Liver (tissue), 9 donors: ENCODE results near the gene DENND4C. TPM values are rescaled to one million over a fixed set of nuclear protein-coding genes. Genes with fewer than 3 reads are reported as not detected.

Experiments used
- DNase-seq: peaks from one replicate; pipeline ENCODE4 v3.0.0-alpha.2; 2017; ENCODE audit warnings: low spot score
- H3K27ac ChIP-seq, 2 donors: one replicate each; pipeline ENCODE4 v1.7.0; 2013; ENCODE audit warnings: inconsistent platforms in 2 of 2, low read length in 2 of 2, control low read depth in 1 of 2, low read depth in 1 of 2, mild to moderate bottlenecking in 1 of 2
- H3K27me3 ChIP-seq, 4 donors: one replicate each; pipeline versions ENCODE4 v1.6.1 to v1.7.0; 2013; ENCODE audit warnings: low read length in 3 of 4, inconsistent platforms in 1 of 4, mild to moderate bottlenecking in 1 of 4, moderate library complexity in 1 of 4; ENCODE audit not compliant: control insufficient read depth in 4 of 4, insufficient read depth in 4 of 4
- H3K36me3 ChIP-seq, 4 donors: one replicate each; pipeline versions ENCODE4 v1.6.1 to v1.7.0; 2013; ENCODE audit warnings: low read length in 3 of 4, mild to moderate bottlenecking in 3 of 4, low read depth in 1 of 4, moderate library complexity in 1 of 4; ENCODE audit not compliant: control insufficient read depth in 4 of 4, insufficient read depth in 3 of 4
- H3K4me1 ChIP-seq, 4 donors: one replicate each; pipeline versions ENCODE4 v1.6.1 to v1.7.0; 2013; ENCODE audit warnings: low read length in 3 of 4, mild to moderate bottlenecking in 3 of 4, moderate library complexity in 1 of 4; ENCODE audit not compliant: control insufficient read depth in 4 of 4, insufficient read depth in 4 of 4
- H3K4me3 ChIP-seq, 3 donors: one replicate each; pipeline versions ENCODE4 v1.6.1 to v1.7.0; 2013; ENCODE audit warnings: low read length in 3 of 3, control low read depth in 1 of 3, low read depth in 1 of 3, mild to moderate bottlenecking in 1 of 3
- H3K9ac ChIP-seq, 2 donors: one replicate each; pipeline ENCODE4 v1.7.0; 2013; ENCODE audit warnings: low read length in 2 of 2, mild to moderate bottlenecking in 2 of 2, moderate library complexity in 2 of 2, control low read depth in 1 of 2, low read depth in 1 of 2
- H3K9me3 ChIP-seq, 4 donors: one replicate each; pipeline versions ENCODE4 v1.6.1 to v1.7.0; 2013; ENCODE audit warnings: low read length in 3 of 4; ENCODE audit not compliant: control insufficient read depth in 4 of 4
- ATF3 ChIP-seq: IDR thresholded peaks from 2 replicates; pipeline ENCODE4 v1.6.1; 2016; ENCODE audit warnings: antibody characterized with exemption
- CTCF ChIP-seq: fragments of 150-350 bp; IDR thresholded peaks from 2 replicates; pipeline ENCODE4 v1.5.1; 2017; ENCODE audit warnings: improper control_type of control experiment, low read depth, low read length; ENCODE audit not compliant: missing input control
- EGR1 ChIP-seq, 2 donors: IDR thresholded peaks; 2 replicates each; pipeline ENCODE4 v1.6.1; 2016 to 2018; ENCODE audit warnings: antibody characterized with exemption in 2 of 2, low read depth in 2 of 2
- FOXA1 ChIP-seq: IDR thresholded peaks from 2 replicates; pipeline ENCODE4 v1.6.1; 2016; ENCODE audit warnings: antibody characterized with exemption
- FOXA2 ChIP-seq: IDR thresholded peaks from 2 replicates; pipeline ENCODE4 v1.6.1; 2016; ENCODE audit warnings: antibody characterized with exemption
- GABPA ChIP-seq, 2 donors: IDR thresholded peaks in 1 of 2; conservative IDR thresholded peaks in 1 of 2; 2 replicates each; pipeline ENCODE4 v1.6.1; 2016; ENCODE audit warnings: antibody characterized with exemption in 2 of 2, mild to moderate bottlenecking in 1 of 2, moderate library complexity in 1 of 2
- HNF4A ChIP-seq, 2 donors: conservative IDR thresholded peaks; 2 replicates each; pipeline ENCODE4 v1.6.1; 2016; ENCODE audit warnings: antibody characterized with exemption in 2 of 2, mild to moderate bottlenecking in 2 of 2
- HNF4G ChIP-seq: IDR thresholded peaks from 2 replicates; pipeline ENCODE4 v1.6.1; 2016; ENCODE audit warnings: antibody characterized with exemption
- JUND ChIP-seq, 2 donors: IDR thresholded peaks; 2 replicates each; pipeline ENCODE4 v1.6.1; 2016; ENCODE audit warnings: antibody characterized with exemption in 2 of 2
- NR2F2 ChIP-seq: IDR thresholded peaks from 2 replicates; pipeline ENCODE4 v1.6.1; 2016; ENCODE audit warnings: antibody characterized with exemption
- RAD21 ChIP-seq, 2 donors: IDR thresholded peaks; 2 replicates each; pipeline ENCODE4 v1.6.1; 2016; ENCODE audit warnings: antibody characterized with exemption in 2 of 2, mild to moderate bottlenecking in 2 of 2
- RXRA ChIP-seq, 2 donors: IDR thresholded peaks; 2 replicates each; pipeline ENCODE4 v1.6.1; 2017 to 2018; ENCODE audit warnings: antibody characterized with exemption in 2 of 2, mild to moderate bottlenecking in 1 of 2
- SP1 ChIP-seq: IDR thresholded peaks from 2 replicates; pipeline ENCODE4 v1.6.1; 2018; ENCODE audit warnings: antibody characterized with exemption, mild to moderate bottlenecking
- TAF1 ChIP-seq: conservative IDR thresholded peaks from 2 replicates; pipeline ENCODE4 v1.6.1; 2016; ENCODE audit warnings: antibody characterized with exemption, mild to moderate bottlenecking
- YY1 ChIP-seq: IDR thresholded peaks from 2 replicates; pipeline ENCODE4 v1.6.1; 2016; ENCODE audit warnings: antibody characterized with exemption, mild to moderate bottlenecking
- WGBS: extraction: QIAGEN DNeasy Blood & Tissue Kit; methylation state at CpG from one replicate; pipeline ENCODE4 v1.1.7; 2013; 5-methylcytosine and 5-hydroxymethylcytosine counted together
- polyA plus RNA-seq, 2 donors: library from polyadenylated mRNA; stranded (reverse) in 1 of 2; unstranded in 1 of 2; fragments of 200-250 nt in 1 of 2; fragments of >200 nt in 1 of 2; fragmentation: Nextera tagmentation in 1 of 2; extraction: Ambion mirVana in 1 of 2; gene quantifications; one replicate each; pipeline versions ENCODE4 v1.2.1 to v1.2.3, GENCODE V29; 2013 to 2015
- total RNA-seq, 2 donors: library from RNA; depleted of rRNA; stranded (reverse); fragments of >200 nt; gene quantifications; one replicate each; pipeline ENCODE4 v1.2.3, GENCODE V29; 2014
- TF ChIP-seq, protein P1 (sequence below): IDR thresholded peaks from 2 replicates; pipeline ENCODE4 v1.6.1; 2016; ENCODE audit warnings: antibody characterized with exemption
- TF ChIP-seq, protein P2 (sequence below): IDR thresholded peaks from 2 replicates; pipeline ENCODE4 v1.6.1; 2016; ENCODE audit warnings: antibody characterized with exemption
- TF ChIP-seq, protein P3 (sequence below): IDR thresholded peaks from 2 replicates; pipeline ENCODE4 v1.6.1; 2016; ENCODE audit warnings: antibody characterized with exemption, mild to moderate bottlenecking
- donor health status: healthy.
- donor health status: healthy.
- donor health status: healthy.
- donor health status: healthy.
- donor health status: healthy.

DENND4C gene
- total and polyA plus RNA-seq, 4 donors: 6.9 to 54.9 (median 14.8) TPM

DNA sequence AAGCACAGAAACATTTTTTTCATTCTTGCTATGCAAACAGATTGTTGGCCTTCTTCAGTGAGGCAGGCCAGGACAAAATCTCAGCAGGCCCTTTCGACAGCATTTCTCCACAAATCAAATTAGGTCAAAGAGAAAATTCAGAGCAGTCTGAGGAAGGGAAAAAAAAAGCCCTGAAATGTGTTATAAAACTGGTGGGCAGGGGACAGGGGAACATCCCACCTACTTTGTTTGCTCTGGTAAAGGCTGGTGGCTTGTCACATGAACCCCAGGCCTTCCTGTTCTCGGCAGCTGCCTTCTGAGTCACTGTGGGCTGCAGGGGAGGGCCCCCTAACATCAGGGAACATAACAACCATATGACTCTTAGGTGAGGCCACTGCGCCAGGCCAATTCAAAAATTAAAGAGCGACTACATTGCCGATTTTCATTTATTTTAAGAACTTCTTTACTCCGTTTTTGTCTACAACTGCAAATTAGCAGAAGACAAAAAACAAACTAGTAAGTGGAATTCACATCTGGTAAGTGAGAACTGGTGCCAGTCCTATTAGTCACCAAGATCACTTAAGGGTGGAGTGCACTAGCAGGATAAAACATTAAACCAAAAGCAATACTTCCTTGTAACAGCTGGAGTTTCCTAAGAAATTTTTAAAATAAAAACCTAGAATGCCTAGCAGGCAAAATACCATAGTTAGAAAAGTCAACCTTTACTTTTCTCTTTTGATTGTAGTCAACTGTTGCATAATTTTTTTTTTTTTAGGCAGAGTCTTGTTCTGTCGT is 46.2 kb upstream of the DENND4C start:
- no peaks in the 10 kb centered on the region for H3K36me3 ChIP-seq
- H3K9me3 ChIP-seq: no peaks in the 10 kb centered on the region
- H3K27me3 ChIP-seq: no peaks in the 10 kb centered on the region
- peak overlapping the region in 1 of 2 donors; percentile 21 for H3K9ac ChIP-seq
- peaks cover 0 to 5% (median under 1%) of the 10 kb centered on the region in 4 donors for H3K4me1 ChIP-seq
- WGBS: 47% methylated on average over 7 of the region's 7 CpGs
- TF ChIP-seq, protein P1, sequence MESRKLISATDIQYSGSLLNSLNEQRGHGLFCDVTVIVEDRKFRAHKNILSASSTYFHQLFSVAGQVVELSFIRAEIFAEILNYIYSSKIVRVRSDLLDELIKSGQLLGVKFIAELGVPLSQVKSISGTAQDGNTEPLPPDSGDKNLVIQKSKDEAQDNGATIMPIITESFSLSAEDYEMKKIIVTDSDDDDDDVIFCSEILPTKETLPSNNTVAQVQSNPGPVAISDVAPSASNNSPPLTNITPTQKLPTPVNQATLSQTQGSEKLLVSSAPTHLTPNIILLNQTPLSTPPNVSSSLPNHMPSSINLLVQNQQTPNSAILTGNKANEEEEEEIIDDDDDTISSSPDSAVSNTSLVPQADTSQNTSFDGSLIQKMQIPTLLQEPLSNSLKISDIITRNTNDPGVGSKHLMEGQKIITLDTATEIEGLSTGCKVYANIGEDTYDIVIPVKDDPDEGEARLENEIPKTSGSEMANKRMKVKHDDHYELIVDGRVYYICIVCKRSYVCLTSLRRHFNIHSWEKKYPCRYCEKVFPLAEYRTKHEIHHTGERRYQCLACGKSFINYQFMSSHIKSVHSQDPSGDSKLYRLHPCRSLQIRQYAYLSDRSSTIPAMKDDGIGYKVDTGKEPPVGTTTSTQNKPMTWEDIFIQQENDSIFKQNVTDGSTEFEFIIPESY: no peak
- TF ChIP-seq RXRA (IDR thresholded peaks at IDR 0.05) (peak in 1 of 2 donors; percentile 17), NR2F2 (no peak), HNF4A (conservative IDR thresholded peaks at IDR 0.05) (no peak), TAF1 (no peak), EGR1 (IDR thresholded peaks at IDR 0.05; ENCODE audit: low read depth in 2 of 2) (no peak), CTCF (no peak), YY1 (no peak), FOXA1 (no peak), FOXA2 (no peak), ATF3 (no peak), SP1 (peak; percentile 55), JUND (IDR thresholded peaks at IDR 0.05) (peak; percentile 55 to 59), RAD21 (IDR thresholded peaks at IDR 0.05) (peak in 1 of 2 donors; percentile 14), GABPA (IDR thresholded peaks at IDR 0.05 in 1 of 2, conservative IDR thresholded peaks at IDR 0.05 in 1 of 2) (no peak), HNF4G (no peak)
- TF ChIP-seq, protein P2, sequence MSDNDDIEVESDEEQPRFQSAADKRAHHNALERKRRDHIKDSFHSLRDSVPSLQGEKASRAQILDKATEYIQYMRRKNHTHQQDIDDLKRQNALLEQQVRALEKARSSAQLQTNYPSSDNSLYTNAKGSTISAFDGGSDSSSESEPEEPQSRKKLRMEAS: no peak
- TF ChIP-seq, protein P3, sequence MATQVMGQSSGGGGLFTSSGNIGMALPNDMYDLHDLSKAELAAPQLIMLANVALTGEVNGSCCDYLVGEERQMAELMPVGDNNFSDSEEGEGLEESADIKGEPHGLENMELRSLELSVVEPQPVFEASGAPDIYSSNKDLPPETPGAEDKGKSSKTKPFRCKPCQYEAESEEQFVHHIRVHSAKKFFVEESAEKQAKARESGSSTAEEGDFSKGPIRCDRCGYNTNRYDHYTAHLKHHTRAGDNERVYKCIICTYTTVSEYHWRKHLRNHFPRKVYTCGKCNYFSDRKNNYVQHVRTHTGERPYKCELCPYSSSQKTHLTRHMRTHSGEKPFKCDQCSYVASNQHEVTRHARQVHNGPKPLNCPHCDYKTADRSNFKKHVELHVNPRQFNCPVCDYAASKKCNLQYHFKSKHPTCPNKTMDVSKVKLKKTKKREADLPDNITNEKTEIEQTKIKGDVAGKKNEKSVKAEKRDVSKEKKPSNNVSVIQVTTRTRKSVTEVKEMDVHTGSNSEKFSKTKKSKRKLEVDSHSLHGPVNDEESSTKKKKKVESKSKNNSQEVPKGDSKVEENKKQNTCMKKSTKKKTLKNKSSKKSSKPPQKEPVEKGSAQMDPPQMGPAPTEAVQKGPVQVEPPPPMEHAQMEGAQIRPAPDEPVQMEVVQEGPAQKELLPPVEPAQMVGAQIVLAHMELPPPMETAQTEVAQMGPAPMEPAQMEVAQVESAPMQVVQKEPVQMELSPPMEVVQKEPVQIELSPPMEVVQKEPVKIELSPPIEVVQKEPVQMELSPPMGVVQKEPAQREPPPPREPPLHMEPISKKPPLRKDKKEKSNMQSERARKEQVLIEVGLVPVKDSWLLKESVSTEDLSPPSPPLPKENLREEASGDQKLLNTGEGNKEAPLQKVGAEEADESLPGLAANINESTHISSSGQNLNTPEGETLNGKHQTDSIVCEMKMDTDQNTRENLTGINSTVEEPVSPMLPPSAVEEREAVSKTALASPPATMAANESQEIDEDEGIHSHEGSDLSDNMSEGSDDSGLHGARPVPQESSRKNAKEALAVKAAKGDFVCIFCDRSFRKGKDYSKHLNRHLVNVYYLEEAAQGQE: no peak
- H3K4me3 ChIP-seq: no peak overlapping the region
- no peak for DNase-seq
- peak overlapping the region; percentile 75 to 83 for H3K27ac ChIP-seq
